H1 (cell line): ENCODE data around the gene TOP2A. TPM values are rescaled to one million over a fixed set of nuclear protein-coding genes. Genes with fewer than 3 reads are reported as not detected.

Experiments used
- CTCF ChIA-PET: fragments of 300-600 bp; sonication (Branson Sonifier 250); formaldehyde crosslinking; loops from one replicate; lab custom pipeline; 2021; ENCODE audit not compliant: partially characterized antibody; lab: Charles Lee
- POLR2A ChIA-PET: fragments of 300-600 bp; sonication (Branson Sonifier 250); formaldehyde crosslinking; loops from one replicate; lab custom pipeline; 2021; ENCODE audit warnings: inconsistent platforms; ENCODE audit not compliant: partially characterized antibody; lab: Charles Lee
- DNase-seq, 2 experiments: peaks; one replicate each; pipeline versions ENCODE4 v3.0.0 to v3.0.0-alpha.2; 2010 to 2022; ENCODE audit warnings: low spot score in 2 of 2, low read depth in 1 of 2, mixed read lengths in 1 of 2
- FAIRE-seq: peaks from 2 replicates; lab custom pipeline; 2011; peaks lifted over from hg19 to GRCh38; lab: Jason Lieb, UNC
- H2AFZ ChIP-seq: 2 replicates; pipeline ENCODE4 v1.8.1; 2012; ENCODE audit warnings: low read length, inconsistent platforms
- H2AK5ac ChIP-seq: 2 replicates; pipeline ENCODE4 v1.6.1; 2013; ENCODE audit warnings: low read depth, low read length
- H2BK120ac ChIP-seq: replicated peaks from 2 replicates; pipeline ENCODE3; 2013; ENCODE audit warnings: low read depth, low read length, inconsistent platforms
- H2BK12ac ChIP-seq: 2 replicates; pipeline ENCODE4 v1.6.1; 2013; ENCODE audit warnings: low read depth, low read length
- H2BK15ac ChIP-seq: 2 replicates; pipeline ENCODE4 v1.6.1; 2013; ENCODE audit warnings: low read length
- H2BK20ac ChIP-seq: 2 replicates; pipeline ENCODE4 v1.6.1; 2013; ENCODE audit warnings: low read length
- H2BK5ac ChIP-seq: 2 replicates; pipeline ENCODE4 v1.6.1; 2013; ENCODE audit warnings: low read depth, low read length
- H3K14ac ChIP-seq: 2 replicates; pipeline ENCODE4 v1.6.1; 2013; ENCODE audit warnings: inconsistent platforms; ENCODE audit not compliant: insufficient read length
- H3K18ac ChIP-seq: 2 replicates; pipeline ENCODE4 v1.6.1; 2013; ENCODE audit warnings: low read length; ENCODE audit errors: extremely low read depth
- H3K23ac ChIP-seq: 2 replicates; pipeline ENCODE4 v1.6.1; 2013; ENCODE audit warnings: inconsistent platforms; ENCODE audit not compliant: insufficient read length
- H3K23me2 ChIP-seq: 2 replicates; pipeline ENCODE4 v1.6.1; 2013; ENCODE audit warnings: low read depth, low read length
- H3K27ac ChIP-seq: 2 replicates; pipeline ENCODE4 v1.6.1; 2011; ENCODE audit warnings: low read depth, low read length, inconsistent platforms
- H3K27me3 ChIP-seq, 4 experiments: replicated peaks in 1 of 4; 1 replicate in 1 of 4; 2 replicates in 3 of 4; pipeline versions ENCODE4 v1.6.1 to v1.8.1; 2011 to 2013; ENCODE audit warnings: low read length in 3 of 4, mild to moderate bottlenecking in 3 of 4, inconsistent platforms in 2 of 4, mixed read lengths in 2 of 4, moderate library complexity in 1 of 4; ENCODE audit not compliant: control insufficient read depth in 3 of 4, insufficient read depth in 3 of 4; ENCODE audit errors: extremely low read depth in 1 of 4
- H3K36me3 ChIP-seq, 4 experiments: 2 replicates each; pipeline versions ENCODE4 v1.6.1 to v1.8.1; 2011 to 2013; ENCODE audit warnings: mild to moderate bottlenecking in 4 of 4, low read length in 3 of 4, moderate library complexity in 2 of 4, control low read depth in 1 of 4, inconsistent platforms in 1 of 4; ENCODE audit not compliant: insufficient read depth in 4 of 4, control insufficient read depth in 2 of 4
- H3K4ac ChIP-seq: replicated peaks from 2 replicates; pipeline ENCODE3; 2013; ENCODE audit warnings: low read length, low read depth, mixed read lengths, inconsistent platforms; ENCODE audit not compliant: insufficient read length
- H3K4me1 ChIP-seq, 4 experiments: replicated peaks in 1 of 4; 1 replicate in 1 of 4; 2 replicates in 3 of 4; pipeline versions ENCODE4 v1.6.1 to v1.8.1; 2011 to 2013; ENCODE audit warnings: low read length in 3 of 4, inconsistent platforms in 2 of 4, mixed read lengths in 1 of 4; ENCODE audit not compliant: insufficient read depth in 4 of 4, control insufficient read depth in 3 of 4
- H3K4me2 ChIP-seq, 2 experiments: 2 replicates each; pipeline versions ENCODE4 v1.6.1 to v1.8.1; 2011 to 2013; ENCODE audit warnings: low read depth in 2 of 2, low read length in 2 of 2, control low read depth in 1 of 2, inconsistent platforms in 1 of 2, mild to moderate bottlenecking in 1 of 2; ENCODE audit not compliant: insufficient read depth in 1 of 2
- H3K4me3 ChIP-seq, 4 experiments: fragments of 200-600, 300-600 bp in 1 of 4; sonication (generic), shearing (Covaris generic), sonication (Bioruptor Twin) in 1 of 4; 2 replicates each; pipeline versions ENCODE4 v1.5.1 to v1.8.1; 2011 to 2016; ENCODE audit warnings: low read length in 4 of 4, low read depth in 3 of 4, control low read depth in 2 of 4, inconsistent platforms in 2 of 4, mild to moderate bottlenecking in 2 of 4, mixed read lengths in 1 of 4, moderate library complexity in 1 of 4; ENCODE audit not compliant: insufficient read depth in 2 of 4; ENCODE audit errors: extremely low read depth in 1 of 4
- H3K56ac ChIP-seq: replicated peaks from 2 replicates; pipeline ENCODE3; 2013; ENCODE audit warnings: low read depth, mild to moderate bottlenecking, mixed read lengths, low read length, inconsistent platforms; ENCODE audit not compliant: insufficient read length
- H3K79me1 ChIP-seq: 2 replicates; pipeline ENCODE4 v1.6.1; 2013; ENCODE audit warnings: low read depth, low read length, control low read depth
- H3K79me2 ChIP-seq, 2 experiments: 2 replicates each; pipeline versions ENCODE4 v1.6.1 to v1.8.1; 2012 to 2013; ENCODE audit warnings: low read length in 2 of 2, mild to moderate bottlenecking in 2 of 2, inconsistent platforms in 1 of 2; ENCODE audit not compliant: insufficient read depth in 2 of 2, control insufficient read depth in 1 of 2
- H3K9ac ChIP-seq, 4 experiments: replicated peaks in 1 of 4; 1 replicate in 1 of 4; 2 replicates in 3 of 4; pipeline versions ENCODE4 v1.6.1 to v1.8.1; 2011 to 2013; ENCODE audit warnings: low read depth in 3 of 4, low read length in 3 of 4, control low read depth in 2 of 4, mild to moderate bottlenecking in 2 of 4, moderate library complexity in 2 of 4, inconsistent platforms in 1 of 4; ENCODE audit errors: extremely low read depth in 1 of 4
- H3K9me3 ChIP-seq, 2 experiments: 2 replicates each; pipeline versions ENCODE4 v1.6.1 to v1.8.1; 2012 to 2013; ENCODE audit warnings: mild to moderate bottlenecking in 2 of 2, moderate library complexity in 2 of 2, control low read depth in 1 of 2, inconsistent platforms in 1 of 2, low read depth in 1 of 2, low read length in 1 of 2, mixed read lengths in 1 of 2; ENCODE audit not compliant: insufficient read depth in 2 of 2
- H4K20me1 ChIP-seq, 2 experiments: replicated peaks in 1 of 2; 2 replicates each; pipeline versions ENCODE3 to v1.8.1; 2011 to 2013; ENCODE audit warnings: inconsistent platforms in 2 of 2, low read length in 2 of 2, mild to moderate bottlenecking in 1 of 2; ENCODE audit not compliant: insufficient read depth in 2 of 2, control insufficient read depth in 1 of 2
- H4K5ac ChIP-seq: 2 replicates; pipeline ENCODE4 v1.6.1; 2013; ENCODE audit warnings: low read length, low read depth, mixed read lengths, inconsistent platforms; ENCODE audit not compliant: insufficient read length
- H4K8ac ChIP-seq: 2 replicates; pipeline ENCODE4 v1.8.0; 2013; ENCODE audit warnings: mild to moderate bottlenecking, moderate library complexity, low read length, inconsistent platforms; ENCODE audit not compliant: insufficient read depth; ENCODE audit errors: extremely low read depth
- H4K91ac ChIP-seq: replicated peaks from 2 replicates; pipeline ENCODE3; 2013; ENCODE audit warnings: low read length, mixed read lengths, inconsistent platforms; ENCODE audit not compliant: insufficient read length
- EP300 ChIP-seq, 2 experiments: IDR thresholded peaks; 1 replicate in 1 of 2; 2 replicates in 1 of 2; pipeline ENCODE4 v1.6.1; 2011 to 2012; ENCODE audit warnings: low read depth in 2 of 2, low read length in 2 of 2, mild to moderate bottlenecking in 2 of 2, borderline replicate concordance in 1 of 2, inconsistent platforms in 1 of 2, moderate library complexity in 1 of 2
- POLR2A ChIP-seq, 2 experiments: IDR thresholded peaks; 1 replicate in 1 of 2; 2 replicates in 1 of 2; pipeline ENCODE4 v1.6.1; 2011; ENCODE audit warnings: low read depth in 2 of 2, low read length in 2 of 2, mild to moderate bottlenecking in 2 of 2; ENCODE audit errors: control extremely low read depth in 1 of 2
- RAD21 ChIP-seq, 2 experiments: IDR thresholded peaks in 1 of 2; conservative IDR thresholded peaks in 1 of 2; 2 replicates each; pipeline ENCODE4 v1.6.1; 2011; ENCODE audit warnings: low read depth in 2 of 2, low read length in 2 of 2, improper control_type of control experiment in 1 of 2, inconsistent platforms in 1 of 2, mild to moderate bottlenecking in 1 of 2, moderate library complexity in 1 of 2
- SIX5 ChIP-seq: IDR thresholded peaks from 2 replicates; pipeline ENCODE4 v1.6.1; 2011; ENCODE audit warnings: mild to moderate bottlenecking, low read depth, low read length
- WGBS, 2 experiments: shearing (Covaris generic) in 1 of 2; methylation state at CpG; one replicate each; pipeline versions ENCODE4 v1.1.6 to v1.1.7; 2013 to 2015; ENCODE audit warnings: low lambda C conversion rate in 2 of 2, mixed read lengths in 2 of 2, inconsistent platforms in 1 of 2, low coverage in 1 of 2, missing lambda C conversion rate in 1 of 2; ENCODE audit not compliant: insufficient replicate concordance in 2 of 2, insufficient coverage in 1 of 2, insufficient read length in 1 of 2; ENCODE audit errors: extremely low coverage in 1 of 2, missing lambda C conversion rate in 1 of 2; 5-methylcytosine and 5-hydroxymethylcytosine counted together
- polyA plus RNA-seq, 7 experiments: library from polyadenylated mRNA; depleted of rRNA in 3 of 7; stranded (reverse) in 5 of 7; unstranded in 2 of 7; fragments of >200 nt in 5 of 7; fragments of 200-250 nt in 2 of 7; gene quantifications; 1 replicate in 5 of 7; 2 replicates in 1 of 7; 4 replicates in 1 of 7; pipeline versions ENCODE4 v1.2.1 to v1.2.3, GENCODE V29; 2011 to 2013; ENCODE audit warnings: missing spikeins in 2 of 7, mixed read lengths in 2 of 7
- total RNA-seq: library from RNA; stranded (reverse); fragmentation: NEBNext Ultra II Directional; extraction: Animal tissue kit (Norgen Biotek cat#: 25700); gene quantifications from 2 replicates; pipeline ENCODE4 v1.2.1, GENCODE V29; 2021
- TF ChIP-seq, protein P1 (sequence below), 3 experiments: IDR thresholded peaks; 1 replicate in 2 of 3; 2 replicates in 1 of 3; pipeline versions ENCODE4 v1.5.1 to v1.6.1; 2011; ENCODE audit warnings: low read length in 3 of 3, mild to moderate bottlenecking in 3 of 3, inconsistent platforms in 2 of 3, low read depth in 1 of 3, moderate library complexity in 1 of 3; ENCODE audit not compliant: insufficient read depth in 1 of 3; ENCODE audit errors: control extremely low read depth in 1 of 3

The TOP2A gene
- total and polyA plus RNA-seq, 2 of the 8 experiments (the other 6 are each of a cell fraction or from before 2014, with no cell fraction given): 83.1 to 291 TPM

DNA sequence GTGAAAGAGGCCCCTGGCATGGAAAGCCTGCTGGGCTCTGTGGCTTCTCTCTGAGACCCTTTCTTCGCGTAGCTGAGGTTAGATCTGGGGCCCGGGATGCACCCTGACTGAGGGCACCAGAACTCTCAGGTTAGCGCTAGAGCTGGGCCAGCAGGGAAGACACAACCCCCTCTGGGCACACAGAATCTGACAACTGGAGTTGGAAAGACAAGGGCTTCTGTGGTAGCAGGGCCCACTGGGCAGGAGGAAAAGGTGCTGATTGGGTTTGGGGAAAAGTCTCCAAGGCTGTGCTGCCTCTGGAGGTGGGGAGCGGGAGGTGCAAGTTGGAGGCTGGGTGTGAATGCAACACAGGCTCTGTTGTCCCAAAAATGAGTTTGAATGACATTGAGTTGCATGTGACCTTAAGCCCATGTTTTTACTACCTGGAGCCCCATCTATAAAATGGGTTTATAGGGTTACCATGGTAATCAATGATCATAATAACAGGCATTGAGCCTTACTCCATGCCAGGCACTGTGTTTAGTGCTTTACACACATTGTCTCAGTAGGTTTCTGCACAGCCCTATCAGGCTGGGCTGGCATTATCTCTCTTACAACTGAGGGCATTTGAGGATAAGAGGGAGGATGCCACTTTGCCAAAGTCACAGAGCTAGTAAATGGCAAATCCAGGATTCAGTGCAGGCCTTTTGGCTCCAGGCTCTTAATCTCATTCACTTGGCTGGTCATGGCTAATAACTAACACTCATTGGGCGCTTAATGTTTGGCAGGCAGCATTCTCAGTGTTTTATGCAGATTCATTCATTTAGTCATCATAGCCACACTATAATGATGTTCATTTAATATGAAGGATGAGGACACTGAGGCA is 16.1 kb upstream of the TOP2A start:
- no peak overlapping the region for H4K8ac ChIP-seq
- H2BK20ac ChIP-seq: 0 out of 2 replicates have a peak overlapping the region, but pooled peaks have one; percentile 29
- no peak overlapping the region for H2BK120ac ChIP-seq
- no peaks in the 10 kb centered on the region for H4K20me1 ChIP-seq
- DNase-seq: peak in 1 of 2 experiments; percentile 72
- no peak overlapping the region; the same call in 1 of the 2 replicates for H2BK15ac ChIP-seq
- H3K4me1 ChIP-seq: peaks cover 0 to 3% (median 2%) of the 10 kb centered on the region in 4 experiments; a peak in 4 of 7 replicates
- H3K27ac ChIP-seq: no peak overlapping the region
- no peaks in the 10 kb centered on the region for H3K79me1 ChIP-seq
- ChIA-PET POLR2A (interaction anchor here (0.6 to 1.0 kb wide), 4 partner anchors 11 to 97 kb away, joined by 3 to 4 read pairs (median 3); no protein-coding TSS in a partner anchor), CTCF (interaction anchor here (0.7 to 5.7 kb wide), 21 partner anchors 7 to 127 kb away, joined by 3 to 30 read pairs (median 4); partner anchors contain the start of gene TOP2A)
- 0 out of 2 replicates have a peak overlapping the region, but pooled peaks have one; percentile 4 for H2BK5ac ChIP-seq
- no peak overlapping the region for H2BK12ac ChIP-seq
- H3K23ac ChIP-seq: no peak overlapping the region
- TF ChIP-seq SIX5 (no peak), RAD21 (IDR thresholded peaks at IDR 0.05 in 1 of 2, conservative IDR thresholded peaks at IDR 0.05 in 1 of 2; ENCODE audit: low read depth in 2 of 2, low read length in 2 of 2) (peak; percentile 73 to 76), POLR2A (IDR thresholded peaks at IDR 0.05; ENCODE audit: control extremely low read depth in 1 of 2, low read depth in 2 of 2, low read length in 2 of 2) (0 out of 3 replicates have a peak, but pooled peaks of 1 of the 2 experiments have one; percentile 26), EP300 (IDR thresholded peaks at IDR 0.05; ENCODE audit: borderline replicate concordance in 1 of 2, low read depth in 2 of 2, low read length in 2 of 2) (no peak)
- TF ChIP-seq, protein P1, sequence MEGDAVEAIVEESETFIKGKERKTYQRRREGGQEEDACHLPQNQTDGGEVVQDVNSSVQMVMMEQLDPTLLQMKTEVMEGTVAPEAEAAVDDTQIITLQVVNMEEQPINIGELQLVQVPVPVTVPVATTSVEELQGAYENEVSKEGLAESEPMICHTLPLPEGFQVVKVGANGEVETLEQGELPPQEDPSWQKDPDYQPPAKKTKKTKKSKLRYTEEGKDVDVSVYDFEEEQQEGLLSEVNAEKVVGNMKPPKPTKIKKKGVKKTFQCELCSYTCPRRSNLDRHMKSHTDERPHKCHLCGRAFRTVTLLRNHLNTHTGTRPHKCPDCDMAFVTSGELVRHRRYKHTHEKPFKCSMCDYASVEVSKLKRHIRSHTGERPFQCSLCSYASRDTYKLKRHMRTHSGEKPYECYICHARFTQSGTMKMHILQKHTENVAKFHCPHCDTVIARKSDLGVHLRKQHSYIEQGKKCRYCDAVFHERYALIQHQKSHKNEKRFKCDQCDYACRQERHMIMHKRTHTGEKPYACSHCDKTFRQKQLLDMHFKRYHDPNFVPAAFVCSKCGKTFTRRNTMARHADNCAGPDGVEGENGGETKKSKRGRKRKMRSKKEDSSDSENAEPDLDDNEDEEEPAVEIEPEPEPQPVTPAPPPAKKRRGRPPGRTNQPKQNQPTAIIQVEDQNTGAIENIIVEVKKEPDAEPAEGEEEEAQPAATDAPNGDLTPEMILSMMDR (IDR thresholded peaks at IDR 0.05; ENCODE audit: control extremely low read depth in 1 of 3, insufficient read depth in 1 of 3, low read depth in 1 of 3, low read length in 3 of 3): peak; percentile 72 to 91 (median 86)
- H3K9ac ChIP-seq: no peak overlapping the region
- no peaks in the 10 kb centered on the region for H3K79me2 ChIP-seq
- H3K23me2 ChIP-seq: no peaks in the 10 kb centered on the region; the same call in 1 of the 2 replicates
- H2AFZ ChIP-seq: peak overlapping the region; percentile 71
- H4K5ac ChIP-seq: no peak overlapping the region
- no peak overlapping the region for H3K14ac ChIP-seq
- no peak overlapping the region for H3K4ac ChIP-seq
- H3K56ac ChIP-seq: no peak overlapping the region
- no peak overlapping the region for H3K4me3 ChIP-seq
- no peaks in the 10 kb centered on the region for H3K27me3 ChIP-seq
- no peak overlapping the region for H2AK5ac ChIP-seq
- peak overlapping the region; percentile 79; the same call in 1 of the 2 replicates for H3K18ac ChIP-seq
- H3K9me3 ChIP-seq: no peaks in the 10 kb centered on the region
- no peaks in the 10 kb centered on the region for H3K36me3 ChIP-seq
- 49% methylated on average over 6 of the region's 6 CpGs; no CpG with 5 or more reads in 1 of the 2 experiments for WGBS, 2 experiments
- no peak overlapping the region for H3K4me2 ChIP-seq
- no peak overlapping the region for H4K91ac ChIP-seq
- peak; percentile 95 for FAIRE-seq
